T-helper 17 cell (primary cell): Measurements from ENCODE around the gene MAPK12. TPM values are rescaled to one million over a fixed set of nuclear protein-coding genes. Genes with fewer than 3 reads are reported as not detected.

ENCODE experiments used
- ATAC-seq: fragments of 150-1000 bp; cut with Tn5 transposase; 2 replicates; pipeline ENCODE4 v1.10.0; 2021; ENCODE audit warnings: mild to moderate bottlenecking, moderate library complexity
- DNase-seq, 3 donors: peaks; one replicate each; pipeline versions ENCODE4 v3.0.0 to v3.0.0-alpha.2; 2020 to 2021
- H3K9me3 ChIP-seq: one replicate; pipeline ENCODE4 v1.7.0; 2013; ENCODE audit warnings: low read length, mild to moderate bottlenecking; ENCODE audit not compliant: control insufficient read depth, poor library complexity, severe bottlenecking
- H3K27ac Mint-ChIP-seq: one replicate; pipeline ENCODE4 v1.8.0; 2022; ENCODE audit warnings: mild to moderate bottlenecking, moderate library complexity, mixed read lengths
- H3K27me3 Mint-ChIP-seq: one replicate; pipeline ENCODE4 v1.8.0; 2022; ENCODE audit warnings: mixed read lengths
- H3K36me3 Mint-ChIP-seq: one replicate; pipeline ENCODE4 v1.8.0; 2022; ENCODE audit warnings: low read depth, mixed read lengths
- H3K4me1 Mint-ChIP-seq: one replicate; pipeline ENCODE4 v1.8.0; 2022; ENCODE audit warnings: mild to moderate bottlenecking, mixed read lengths
- H3K4me3 Mint-ChIP-seq: one replicate; pipeline ENCODE4 v1.8.0; 2022; ENCODE audit warnings: mild to moderate bottlenecking, moderate library complexity, mixed read lengths
- total RNA-seq, 4 donors: library from RNA in 2 of 4; stranded (reverse) in 2 of 4; gene quantifications; one replicate each; pipeline ENCODE4 v1.2.3 and lab custom pipeline; 2022 to 2026

The MAPK12 gene
- total RNA-seq, 2 donors from 2014 or later: 1.7 to 1.9 TPM

DNA sequence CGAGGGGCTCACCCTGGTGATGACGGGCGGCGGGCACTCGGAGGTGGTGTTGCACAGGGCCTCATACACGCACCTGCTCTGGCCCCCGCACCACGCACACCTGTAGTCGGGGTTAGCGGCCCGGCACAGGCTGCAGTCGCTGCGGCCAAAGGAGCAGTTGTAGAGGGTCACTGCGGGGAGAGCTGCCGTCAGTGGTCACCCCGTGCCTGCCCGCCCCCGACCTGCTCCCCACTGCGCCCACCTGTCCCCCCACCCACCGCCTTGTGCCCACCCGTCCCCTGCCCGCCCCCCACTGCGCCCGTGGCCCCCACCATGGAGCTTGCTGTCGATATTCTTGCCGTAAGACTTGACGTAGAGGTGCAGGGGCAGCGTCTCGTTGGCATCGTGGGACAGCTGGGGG is 22.3 kb upstream of the MAPK12 start:
- ATAC-seq: no peak
- Mint-ChIP-seq H3K27me3 (no peaks in the 10 kb centered on the region), H3K4me3 (no peak overlapping the region), H3K4me1 (peaks cover 2% of the 10 kb centered on the region), H3K36me3 (no peaks in the 10 kb centered on the region), H3K27ac (no peak overlapping the region)
- H3K9me3 ChIP-seq: no peaks in the 10 kb centered on the region
- DNase-seq: no peak

DNA sequence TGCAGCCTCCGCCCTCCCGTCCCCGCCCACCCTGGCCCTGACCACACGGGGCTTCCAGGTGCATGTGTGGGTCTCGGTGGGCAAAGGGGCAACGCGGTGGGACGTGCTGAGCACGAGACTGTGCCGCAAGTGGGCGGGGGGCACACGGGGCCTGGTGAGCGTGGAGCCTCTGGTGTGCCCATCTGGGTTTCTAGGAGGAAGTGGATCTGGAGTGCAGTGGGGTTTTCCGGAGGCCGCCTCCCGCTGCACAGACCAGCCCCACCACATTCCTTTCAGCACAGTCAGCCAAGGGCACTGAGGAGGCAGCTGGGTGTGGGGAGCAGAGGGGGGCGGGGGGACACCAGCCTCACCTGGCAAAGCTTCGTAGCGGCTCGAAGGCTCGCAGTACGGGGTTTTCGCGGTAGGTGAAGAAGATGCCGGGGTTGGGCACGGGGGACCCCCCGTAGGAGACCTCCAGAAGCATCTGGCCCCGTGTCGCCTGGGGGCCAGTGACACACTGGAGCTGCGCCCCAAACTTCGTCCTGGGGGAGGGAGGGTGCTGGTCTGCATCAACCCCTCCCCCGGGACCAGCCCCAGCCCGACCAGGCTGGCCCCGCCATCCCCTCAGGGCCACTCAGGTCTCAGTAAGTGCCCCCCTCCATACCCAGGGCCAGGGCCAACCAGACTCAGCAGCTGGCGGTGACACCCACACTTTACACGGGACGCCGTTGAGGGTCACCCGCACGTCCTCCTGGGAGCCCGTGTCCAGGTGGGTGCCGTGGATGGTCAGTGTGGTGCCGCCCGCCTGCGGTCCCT is 21.1 kb upstream of the MAPK12 start:
- no peaks in the 10 kb centered on the region for H3K27me3 Mint-ChIP-seq

GRCh38 chr22:50281957-50282356 is 20.5 kb upstream of the MAPK12 start:
- no peak overlapping the region for H3K4me3 Mint-ChIP-seq
- DNase-seq (no peak), ATAC-seq (no peak)
- no peaks in the 10 kb centered on the region for H3K27me3 Mint-ChIP-seq
- H3K27ac Mint-ChIP-seq: no peak overlapping the region
- no peaks in the 10 kb centered on the region for H3K9me3 ChIP-seq
- H3K4me1 Mint-ChIP-seq: peaks cover 2% of the 10 kb centered on the region
- no peaks in the 10 kb centered on the region for H3K36me3 Mint-ChIP-seq

More for the DNA sequence above, 21.1 kb upstream of the MAPK12 start:
- Mint-ChIP-seq H3K4me1 (peaks cover 2% of the 10 kb centered on the region), H3K27ac (no peak overlapping the region), H3K36me3 (no peaks in the 10 kb centered on the region), H3K4me3 (no peak overlapping the region)
- ATAC-seq (no peak), DNase-seq (no peak)
- no peaks in the 10 kb centered on the region for H3K9me3 ChIP-seq

DNA sequence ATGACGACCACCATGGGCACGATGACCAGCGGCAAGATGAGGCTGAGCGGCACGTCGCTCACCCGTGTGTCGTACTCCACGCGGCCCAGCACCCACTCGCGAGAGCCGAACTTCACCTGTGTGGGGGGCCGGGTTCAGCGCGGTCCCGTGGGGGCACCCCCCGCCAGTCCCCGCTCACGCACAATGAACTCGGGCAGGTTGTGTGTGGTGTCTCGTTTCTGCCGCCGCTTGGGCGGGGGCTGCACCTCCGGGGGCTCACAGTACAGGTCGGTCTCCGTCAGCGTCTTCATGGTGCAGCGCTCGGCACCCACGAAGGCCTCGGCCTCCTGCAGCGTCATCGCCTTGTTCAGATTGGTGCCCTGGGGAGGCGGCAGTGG is 19.9 kb upstream of the MAPK12 start:
- no peak overlapping the region for H3K27ac Mint-ChIP-seq
- H3K9me3 ChIP-seq: no peaks in the 10 kb centered on the region
- ATAC-seq (no peak), DNase-seq (no peak)
- H3K4me1 Mint-ChIP-seq: peaks cover 2% of the 10 kb centered on the region
- H3K4me3 Mint-ChIP-seq: no peak overlapping the region
- H3K36me3 Mint-ChIP-seq: no peaks in the 10 kb centered on the region
- H3K27me3 Mint-ChIP-seq: no peaks in the 10 kb centered on the region

- H3K4me1 Mint-ChIP-seq: peaks cover 2% of the 10 kb centered on the region
- H3K4me3 Mint-ChIP-seq: no peak overlapping the region
These were observed 19.4 kb upstream of the MAPK12 start for GRCh38 chr22:50280708-50281383.

DNA sequence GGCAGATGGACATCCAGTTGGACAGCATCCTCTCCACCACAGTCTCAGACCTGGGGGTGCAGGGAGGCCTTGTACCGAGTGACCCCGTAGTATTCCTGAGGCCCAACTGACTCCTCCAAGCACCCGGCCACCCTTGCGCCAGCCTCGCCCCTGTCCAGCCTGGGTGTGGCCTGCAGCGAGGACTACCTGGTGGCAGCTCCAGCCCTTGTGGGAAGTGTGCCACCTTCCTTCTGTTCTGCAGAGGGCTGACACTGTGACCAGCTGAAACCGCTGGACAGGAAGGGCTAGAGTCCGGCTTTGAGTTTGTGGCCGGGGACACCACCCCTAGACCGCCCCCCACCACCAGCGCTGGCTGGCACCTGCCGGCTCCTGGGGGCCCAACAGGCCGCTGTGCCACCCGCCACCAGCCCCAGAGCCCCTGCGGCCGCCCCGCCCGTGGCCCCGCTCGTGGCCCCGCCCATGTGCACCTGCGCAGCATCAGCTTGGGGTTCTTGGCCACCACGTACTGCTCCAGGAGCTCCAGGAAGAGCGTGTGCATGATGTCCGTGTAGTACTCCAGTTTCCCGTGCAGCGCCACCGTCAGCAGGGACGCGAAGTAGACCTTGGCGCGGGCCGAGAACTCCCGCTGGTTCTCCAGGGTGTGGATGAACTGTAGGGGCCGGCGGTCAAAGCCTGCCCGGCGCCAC is 18.7 kb upstream of the MAPK12 start:
- no peaks in the 10 kb centered on the region for H3K9me3 ChIP-seq
- H3K36me3 Mint-ChIP-seq: no peaks in the 10 kb centered on the region
- no peak for ATAC-seq
- no peaks in the 10 kb centered on the region for H3K27me3 Mint-ChIP-seq
- DNase-seq: no peak
- H3K27ac Mint-ChIP-seq: no peak overlapping the region
- no peak overlapping the region for H3K4me3 Mint-ChIP-seq
- H3K4me1 Mint-ChIP-seq: peaks cover 2% of the 10 kb centered on the region

More at GRCh38 chr22:50280708-50281383, 19.4 kb upstream of the MAPK12 start:
- H3K9me3 ChIP-seq: no peaks in the 10 kb centered on the region
- Mint-ChIP-seq H3K27me3 (no peaks in the 10 kb centered on the region), H3K27ac (no peak overlapping the region), H3K36me3 (no peaks in the 10 kb centered on the region)
- ATAC-seq (no peak), DNase-seq (no peak)

GRCh38 chr22:50278956-50279619 is 17.6 kb upstream of the MAPK12 start:
- DNase-seq (no peak), ATAC-seq (no peak)
- Mint-ChIP-seq H3K4me3 (no peak overlapping the region), H3K36me3 (no peaks in the 10 kb centered on the region), H3K4me1 (peaks cover 2% of the 10 kb centered on the region), H3K27ac (no peak overlapping the region), H3K27me3 (no peaks in the 10 kb centered on the region)
- no peaks in the 10 kb centered on the region for H3K9me3 ChIP-seq

GRCh38 chr22:50278461-50278860 is 17.0 kb upstream of the MAPK12 start:
- no peaks in the 10 kb centered on the region for H3K9me3 ChIP-seq
- DNase-seq: no peak
- H3K36me3 Mint-ChIP-seq: no peaks in the 10 kb centered on the region
- no peak for ATAC-seq
- H3K4me3 Mint-ChIP-seq: no peak overlapping the region
- H3K27me3 Mint-ChIP-seq: no peaks in the 10 kb centered on the region
- no peak overlapping the region for H3K27ac Mint-ChIP-seq
- H3K4me1 Mint-ChIP-seq: peaks cover 5% of the 10 kb centered on the region

GRCh38 chr22:50277761-50278160 is 16.3 kb upstream of the MAPK12 start:
- no peaks in the 10 kb centered on the region for H3K36me3 Mint-ChIP-seq
- no peaks in the 10 kb centered on the region for H3K9me3 ChIP-seq
- DNase-seq (no peak), ATAC-seq (no peak)
- peaks cover 5% of the 10 kb centered on the region for H3K4me1 Mint-ChIP-seq
- H3K27ac Mint-ChIP-seq: no peak overlapping the region
- H3K4me3 Mint-ChIP-seq: no peak overlapping the region
- H3K27me3 Mint-ChIP-seq: no peaks in the 10 kb centered on the region

GRCh38 chr22:50276143-50276542 is 14.7 kb upstream of the MAPK12 start:
- no peaks in the 10 kb centered on the region for H3K27me3 Mint-ChIP-seq

GRCh38 chr22:50275181-50276055 is 13.9 kb upstream of the MAPK12 start:
- Mint-ChIP-seq H3K36me3 (no peaks in the 10 kb centered on the region), H3K4me1 (peaks cover 5% of the 10 kb centered on the region), H3K27me3 (no peaks in the 10 kb centered on the region), H3K27ac (no peak overlapping the region), H3K4me3 (no peak overlapping the region)
- DNase-seq: no peak
- ATAC-seq: no peak
- no peaks in the 10 kb centered on the region for H3K9me3 ChIP-seq

More at GRCh38 chr22:50276143-50276542, 14.7 kb upstream of the MAPK12 start:
- H3K27ac Mint-ChIP-seq: no peak overlapping the region
- H3K9me3 ChIP-seq: no peaks in the 10 kb centered on the region
- H3K36me3 Mint-ChIP-seq: no peaks in the 10 kb centered on the region
- ATAC-seq (peak; percentile 82), DNase-seq (peak; percentile 47 to 63 (median 56))
- H3K4me1 Mint-ChIP-seq: peaks cover 5% of the 10 kb centered on the region
- no peak overlapping the region for H3K4me3 Mint-ChIP-seq

DNA sequence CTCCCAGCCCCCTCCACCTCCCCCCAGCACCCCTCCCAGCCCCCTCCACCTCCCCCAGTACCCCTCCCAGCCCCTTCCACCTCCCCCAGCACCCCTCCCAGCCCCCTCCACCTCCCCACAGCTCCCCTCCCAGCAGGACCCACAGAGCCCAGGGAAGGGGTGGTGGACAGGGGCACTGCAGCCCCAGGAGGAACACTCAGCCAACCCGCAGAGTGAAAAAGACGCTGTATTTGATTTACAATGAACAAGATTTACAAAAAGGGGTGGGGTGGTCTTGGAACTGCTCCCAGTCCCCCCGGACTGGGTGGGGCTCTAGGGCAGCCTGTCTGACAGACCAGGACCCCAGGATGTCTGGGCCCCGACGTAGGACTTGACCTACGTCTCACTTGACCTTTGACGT is 13.3 kb upstream of the MAPK12 start:
- Mint-ChIP-seq H3K4me3 (no peak overlapping the region), H3K4me1 (peaks cover 5% of the 10 kb centered on the region), H3K36me3 (no peaks in the 10 kb centered on the region), H3K27ac (no peak overlapping the region), H3K27me3 (no peaks in the 10 kb centered on the region)
- DNase-seq (no peak), ATAC-seq (no peak)
- H3K9me3 ChIP-seq: no peaks in the 10 kb centered on the region
